H9 (cell line): ENCODE results near the gene SAMD14. TPM values are rescaled to one million over a fixed set of nuclear protein-coding genes. Genes with fewer than 3 reads are reported as not detected.

Experiments
- DNase-seq: peaks from one replicate; pipeline ENCODE4 v3.0.0-alpha.2; 2017
- H2AFZ ChIP-seq: one replicate; pipeline ENCODE4 v1.6.1; 2013; ENCODE audit warnings: mild to moderate bottlenecking, low read length, control low read depth, moderate library complexity
- H2AK5ac ChIP-seq: 2 replicates; pipeline ENCODE4 v1.6.1; 2013; ENCODE audit warnings: low read length, control low read depth, mixed read lengths; ENCODE audit not compliant: insufficient read length
- H2BK120ac ChIP-seq: one replicate; pipeline ENCODE4 v1.6.1; 2013; ENCODE audit warnings: low read depth, mild to moderate bottlenecking, low read length, control low read depth, inconsistent platforms; ENCODE audit not compliant: poor library complexity, severe bottlenecking
- H2BK12ac ChIP-seq: 2 replicates; pipeline ENCODE4 v1.6.1; 2013; ENCODE audit warnings: low read length, control low read depth, mixed read lengths, low read depth; ENCODE audit not compliant: insufficient read length
- H2BK15ac ChIP-seq: 2 replicates; pipeline ENCODE4 v1.6.1; 2013; ENCODE audit warnings: low read depth, low read length, control low read depth
- H2BK20ac ChIP-seq: one replicate; pipeline ENCODE4 v1.6.1; 2013; ENCODE audit warnings: low read depth, mild to moderate bottlenecking, low read length, control low read depth, inconsistent platforms; ENCODE audit not compliant: poor library complexity, severe bottlenecking
- H2BK5ac ChIP-seq: 2 replicates; pipeline ENCODE4 v1.6.1; 2013; ENCODE audit warnings: low read length, control low read depth, mixed read lengths; ENCODE audit not compliant: insufficient read length
- H3K14ac ChIP-seq: 2 replicates; pipeline ENCODE4 v1.6.1; 2013; ENCODE audit warnings: low read length, control low read depth; ENCODE audit not compliant: insufficient read depth
- H3K18ac ChIP-seq: 2 replicates; pipeline ENCODE4 v1.6.1; 2013; ENCODE audit warnings: low read depth, mild to moderate bottlenecking, mixed read lengths, low read length, control low read depth; ENCODE audit not compliant: insufficient read length
- H3K23ac ChIP-seq: 2 replicates; pipeline ENCODE4 v1.6.1; 2013; ENCODE audit warnings: low read length, control low read depth, mixed read lengths, low read depth; ENCODE audit not compliant: insufficient read length
- H3K23me2 ChIP-seq: 2 replicates; pipeline ENCODE4 v1.6.1; 2013; ENCODE audit warnings: low read depth, mild to moderate bottlenecking, mixed read lengths, low read length, control low read depth; ENCODE audit not compliant: insufficient read length, poor library complexity, severe bottlenecking
- H3K27ac ChIP-seq: 2 replicates; pipeline ENCODE4 v1.5.1; 2013; ENCODE audit warnings: low read length, control low read depth, mixed read lengths, low read depth; ENCODE audit not compliant: insufficient read length
- H3K27me3 ChIP-seq: 2 replicates; pipeline ENCODE4 v1.6.1; 2013; ENCODE audit warnings: low read length, control low read depth, inconsistent platforms; ENCODE audit not compliant: insufficient read depth
- H3K4ac ChIP-seq: 2 replicates; pipeline ENCODE4 v1.6.1; 2013; ENCODE audit warnings: low read depth, mild to moderate bottlenecking, control low read depth, inconsistent platforms, low read length, moderate library complexity
- H3K4me1 ChIP-seq: 2 replicates; pipeline ENCODE4 v1.6.1; 2013; ENCODE audit warnings: low read length, control low read depth, inconsistent platforms; ENCODE audit not compliant: insufficient read depth
- H3K4me2 ChIP-seq: 2 replicates; pipeline ENCODE4 v1.6.1; 2013; ENCODE audit warnings: low read length, control low read depth, mixed read lengths; ENCODE audit not compliant: insufficient read length, insufficient read depth
- H3K56ac ChIP-seq: 2 replicates; pipeline ENCODE4 v1.6.1; 2013; ENCODE audit warnings: low read depth, mild to moderate bottlenecking, mixed read lengths, low read length, control low read depth; ENCODE audit not compliant: insufficient read length
- H3K79me1 ChIP-seq: 2 replicates; pipeline ENCODE4 v1.6.1; 2013; ENCODE audit warnings: low read depth, mild to moderate bottlenecking, moderate library complexity, low read length, control low read depth, inconsistent platforms; ENCODE audit not compliant: insufficient read depth, poor library complexity, severe bottlenecking
- H3K79me2 ChIP-seq: 2 replicates; pipeline ENCODE4 v1.6.1; 2013; ENCODE audit warnings: low read length, control low read depth, inconsistent platforms; ENCODE audit not compliant: insufficient read depth
- H3K9ac ChIP-seq: 2 replicates; pipeline ENCODE4 v1.6.1; 2013; ENCODE audit warnings: low read length, control low read depth, mixed read lengths; ENCODE audit not compliant: insufficient read length; ENCODE audit errors: extremely low read depth
- H3K9me3 ChIP-seq: one replicate; pipeline ENCODE4 v1.6.1; 2013; ENCODE audit warnings: low read depth, low read length, inconsistent platforms; ENCODE audit not compliant: control insufficient read depth
- H3T11ph ChIP-seq: one replicate; pipeline ENCODE4 v1.6.1; 2013; ENCODE audit warnings: mild to moderate bottlenecking, low read length, control low read depth, inconsistent platforms
- H4K20me1 ChIP-seq: one replicate; pipeline ENCODE4 v1.6.1; 2013; ENCODE audit not compliant: control insufficient read depth, insufficient read length, insufficient read depth
- H4K5ac ChIP-seq: 2 replicates; pipeline ENCODE4 v1.6.1; 2013; ENCODE audit warnings: low read depth, mild to moderate bottlenecking, mixed read lengths, low read length, control low read depth; ENCODE audit not compliant: insufficient read length
- H4K8ac ChIP-seq: replicated peaks from 2 replicates; pipeline ENCODE4 v1.6.1; 2013; ENCODE audit warnings: low read length, control low read depth, mixed read lengths, low read depth; ENCODE audit not compliant: insufficient read length
- H4K91ac ChIP-seq: 2 replicates; pipeline ENCODE4 v1.6.1; 2013; ENCODE audit warnings: low read depth, mild to moderate bottlenecking, moderate library complexity, mixed read lengths, low read length, control low read depth; ENCODE audit not compliant: insufficient read length
- H3K27ac Mint-ChIP-seq, 3 experiments: 2 replicates in 2 of 3; 3 replicates in 1 of 3; pipeline ENCODE4 v1.8.0; 2020 to 2021; ENCODE audit warnings: mixed read lengths in 3 of 3, mild to moderate bottlenecking in 1 of 3, moderate library complexity in 1 of 3
- H3K27me3 Mint-ChIP-seq: 2 replicates; pipeline ENCODE4 v1.8.0; 2021; ENCODE audit warnings: low read depth, mild to moderate bottlenecking, moderate library complexity, mixed read lengths
- H3K36me3 Mint-ChIP-seq, 3 experiments: 2 replicates in 2 of 3; 3 replicates in 1 of 3; pipeline ENCODE4 v1.8.0; 2020 to 2021; ENCODE audit warnings: low read depth in 3 of 3, mixed read lengths in 3 of 3; ENCODE audit not compliant: insufficient read depth in 1 of 3
- H3K4me1 Mint-ChIP-seq, 2 experiments: 2 replicates each; pipeline ENCODE4 v1.8.0; 2020; ENCODE audit warnings: mixed read lengths in 2 of 2
- H3K4me3 Mint-ChIP-seq, 2 experiments: 2 replicates in 1 of 2; 3 replicates in 1 of 2; pipeline ENCODE4 v1.8.0; 2020 to 2021; ENCODE audit warnings: mild to moderate bottlenecking in 2 of 2, mixed read lengths in 2 of 2, moderate library complexity in 1 of 2
- H3K9me3 Mint-ChIP-seq, 2 experiments: 2 replicates in 1 of 2; 3 replicates in 1 of 2; pipeline ENCODE4 v1.8.0; 2020; ENCODE audit warnings: mild to moderate bottlenecking in 2 of 2, mixed read lengths in 2 of 2, moderate library complexity in 1 of 2
- CTCF ChIP-seq: fragments of 200-600 bp; sonication (generic); conservative IDR thresholded peaks from 3 replicates; pipeline ENCODE4 v1.8.0; 2021; ENCODE audit warnings: antibody characterized with exemption, mild to moderate bottlenecking
- WGBS: extraction: QIAGEN DNeasy Blood & Tissue Kit; methylation state at CpG from one replicate; pipeline ENCODE4 v1.1.7; 2013; ENCODE audit warnings: missing lambda C conversion rate, low lambda C conversion rate, mixed read lengths; ENCODE audit not compliant: insufficient read length; ENCODE audit errors: extremely low coverage; 5-methylcytosine and 5-hydroxymethylcytosine counted together
- total RNA-seq: library from RNA; stranded (reverse); gene quantifications from 2 replicates; pipeline ENCODE4 v1.2.1, GENCODE V29; 2021

The SAMD14 gene
- total RNA-seq, 1 experiment from 2014 or later, result 5.9 TPM

- Histone ChIP-seq H4K5ac (no peak overlapping the region), H2BK12ac (no peak overlapping the region), H3K4me1 (peaks cover 2% of the 10 kb centered on the region; the same call in 1 of the 2 replicates), H3K56ac (no peak overlapping the region), H2BK5ac (no peak overlapping the region), H3K4me2 (no peak overlapping the region), H3K27me3 (no peaks in the 10 kb centered on the region), H3K23me2 (peaks cover 4% of the 10 kb centered on the region), H3K79me2 (no peaks in the 10 kb centered on the region), H3K14ac (no peak overlapping the region), H3K79me1 (no peaks in the 10 kb centered on the region), H4K20me1 (no peaks in the 10 kb centered on the region), H2AK5ac (no peak overlapping the region), H3K27ac (no peak overlapping the region), H2BK20ac (no peak overlapping the region), H3K23ac (no peak overlapping the region), H2BK120ac (no peak overlapping the region), H2BK15ac (no peak overlapping the region), H2AFZ (no peak overlapping the region), H4K91ac (no peak overlapping the region), H3K18ac (no peak overlapping the region), H3K9me3 (no peaks in the 10 kb centered on the region), H4K8ac (no peak overlapping the region), H3K4ac (no peak overlapping the region), H3T11ph (no peak overlapping the region), H3K9ac (no peak overlapping the region)
- Mint-ChIP-seq H3K4me1 (peaks cover 30 to 39% of the 10 kb centered on the region in 2 experiments), H3K4me3 (no peak overlapping the region), H3K27ac (peak overlapping the region in 2 of 3 experiments; percentile 32 to 49; a peak in 1 of 7 replicates), H3K27me3 (peaks cover 4% of the 10 kb centered on the region), H3K36me3 (no peaks in the 10 kb centered on the region), H3K9me3 (no peaks in the 10 kb centered on the region; a peak in 1 of 5 replicates)
- TF ChIP-seq CTCF, result no peak
- peak; percentile 73 for DNase-seq
- no CpG with 5 or more reads among the region's 10 CpGs for WGBS
Observed at GRCh38 chr17:50173335-50173941, 43.5 kb upstream of the SAMD14 start.
